IMR-90 (cell line): ENCODE data around the gene KPNA2. TPM values are rescaled to one million over a fixed set of nuclear protein-coding genes. Genes with fewer than 3 reads are reported as not detected.
A peak's percentile ranks its signal among the peaks of the same experiment; 100 is the strongest.

Source experiments
- ATAC-seq: fragments of 200-7000 bp; cut with Tn5 transposase; 2 replicates; pipeline ENCODE4 v1.9.1; 2020; ENCODE audit warnings: low read depth, mild to moderate bottlenecking, moderate library complexity
- BruUV-seq: library from RNA; stranded (reverse); fragments of 400-500 nt; replicated peaks from 2 replicates; lab custom pipeline; 2021; lab: Mats Ljungman, UMichigan
- CTCF ChIA-PET: fragments of 300-600 bp; formaldehyde crosslinking; extraction: SDS; loops from one replicate; lab custom pipeline; 2021; ENCODE audit warnings: antibody characterized with exemption; lab: Yijun Ruan, JAX
- POLR2A ChIA-PET: fragments of 300-600 bp; sonication (Branson Sonifier 250); formaldehyde crosslinking; loops from one replicate; lab custom pipeline; 2022; ENCODE audit warnings: antibody characterized with exemption; ENCODE audit not compliant: unreplicated experiment; lab: Charles Lee
- DNase-seq: peaks from one replicate; pipeline ENCODE4 v3.0.0; 2013
- H2AFZ ChIP-seq: replicated peaks from 2 replicates; pipeline ENCODE3; 2013; ENCODE audit warnings: low read length, mild to moderate bottlenecking; ENCODE audit not compliant: poor library complexity
- H2AK5ac ChIP-seq: 2 replicates; pipeline ENCODE4 v1.6.1; 2013; ENCODE audit warnings: low read depth, low read length, inconsistent platforms
- H2AK9ac ChIP-seq: replicated peaks from 2 replicates; pipeline ENCODE3; 2013; ENCODE audit warnings: mild to moderate bottlenecking, low read depth, low read length, moderate library complexity; ENCODE audit not compliant: poor library complexity
- H2BK120ac ChIP-seq: 2 replicates; pipeline ENCODE4 v1.6.1; 2013; ENCODE audit warnings: low read depth, low read length, inconsistent platforms
- H2BK15ac ChIP-seq: 3 replicates; pipeline ENCODE4 v1.6.1; 2013; ENCODE audit warnings: low read depth, low read length, inconsistent platforms
- H2BK20ac ChIP-seq: 2 replicates; pipeline ENCODE4 v1.6.1; 2013; ENCODE audit warnings: low read depth, mild to moderate bottlenecking, inconsistent platforms, low read length, moderate library complexity
- H2BK5ac ChIP-seq: 2 replicates; pipeline ENCODE4 v1.6.1; 2013; ENCODE audit warnings: mild to moderate bottlenecking, low read depth, low read length, inconsistent platforms; ENCODE audit not compliant: poor library complexity, severe bottlenecking
- H3K14ac ChIP-seq: replicated peaks from 2 replicates; pipeline ENCODE4 v1.6.1; 2013; ENCODE audit warnings: low read depth, low read length, inconsistent platforms
- H3K18ac ChIP-seq: 2 replicates; pipeline ENCODE4 v1.6.1; 2013; ENCODE audit warnings: low read depth, low read length, control low read depth
- H3K23ac ChIP-seq: 2 replicates; pipeline ENCODE4 v1.6.1; 2013; ENCODE audit warnings: low read depth, low read length, inconsistent platforms
- H3K27ac ChIP-seq: 2 replicates; pipeline ENCODE4 v1.5.1; 2013; ENCODE audit warnings: mild to moderate bottlenecking, control low read depth, low read length; ENCODE audit not compliant: insufficient read depth
- H3K27me3 ChIP-seq: 2 replicates; pipeline ENCODE4 v1.6.1; 2013; ENCODE audit warnings: low read length; ENCODE audit not compliant: control insufficient read depth, insufficient read depth
- H3K36me3 ChIP-seq: 2 replicates; pipeline ENCODE4 v1.6.1; 2013; ENCODE audit warnings: low read length, mixed read lengths; ENCODE audit not compliant: control insufficient read depth, insufficient read depth
- H3K4ac ChIP-seq: 2 replicates; pipeline ENCODE4 v1.6.1; 2013; ENCODE audit warnings: low read depth, low read length, inconsistent platforms
- H3K4me1 ChIP-seq: 2 replicates; pipeline ENCODE4 v1.6.1; 2013; ENCODE audit warnings: low read length, mixed read lengths; ENCODE audit not compliant: control insufficient read depth, insufficient read depth
- H3K4me2 ChIP-seq: 2 replicates; pipeline ENCODE4 v1.6.1; 2013; ENCODE audit warnings: low read depth, mild to moderate bottlenecking, control low read depth, low read length, moderate library complexity
- H3K4me3 ChIP-seq: 2 replicates; pipeline ENCODE4 v1.5.1; 2013; ENCODE audit warnings: low read depth, mild to moderate bottlenecking, control low read depth, low read length, moderate library complexity; ENCODE audit not compliant: insufficient read depth
- H3K56ac ChIP-seq: 2 replicates; pipeline ENCODE4 v1.6.1; 2013; ENCODE audit warnings: low read length, inconsistent platforms; ENCODE audit not compliant: insufficient read depth; ENCODE audit errors: extremely low read depth
- H3K79me1 ChIP-seq, 2 experiments: 2 replicates each; pipeline ENCODE4 v1.6.1; 2013; ENCODE audit warnings: low read length in 2 of 2, inconsistent platforms in 1 of 2, low read depth in 1 of 2
- H3K9ac ChIP-seq: 2 replicates; pipeline ENCODE4 v1.6.1; 2013; ENCODE audit warnings: low read depth, low read length, control low read depth
- H3K9me1 ChIP-seq: 2 replicates; pipeline ENCODE4 v1.6.1; 2013; ENCODE audit warnings: low read length, inconsistent platforms; ENCODE audit not compliant: insufficient read depth
- H3K9me3 ChIP-seq: 2 replicates; pipeline ENCODE4 v1.6.1; 2013; ENCODE audit warnings: low read length; ENCODE audit not compliant: control insufficient read depth, insufficient read depth
- H4K20me1 ChIP-seq: 2 replicates; pipeline ENCODE4 v1.6.1; 2013; ENCODE audit warnings: low read length, inconsistent platforms; ENCODE audit not compliant: insufficient read depth
- H4K5ac ChIP-seq: 2 replicates; pipeline ENCODE4 v1.6.1; 2013; ENCODE audit warnings: mild to moderate bottlenecking, low read depth, low read length, control low read depth
- H4K8ac ChIP-seq, 2 experiments: 2 replicates each; pipeline ENCODE4 v1.6.1; 2013; ENCODE audit warnings: low read depth in 2 of 2, low read length in 2 of 2, control low read depth in 1 of 2, inconsistent platforms in 1 of 2
- H4K91ac ChIP-seq: 2 replicates; pipeline ENCODE4 v1.6.1; 2013; ENCODE audit warnings: low read depth, low read length, inconsistent platforms; ENCODE audit not compliant: insufficient read depth
- BHLHE40 ChIP-seq: fragments of 150-350 bp; IDR thresholded peaks from 2 replicates; pipeline ENCODE4 v1.6.1; 2016; ENCODE audit warnings: mild to moderate bottlenecking, low read depth, low read length
- CEBPB ChIP-seq: IDR thresholded peaks from 2 replicates; pipeline ENCODE4 v1.6.1; 2012; ENCODE audit warnings: low read depth, low read length, improper control_type of control experiment
- CHD1 ChIP-seq: IDR thresholded peaks from 2 replicates; pipeline ENCODE4 v1.6.1; 2012; ENCODE audit warnings: low read depth, low read length, improper control_type of control experiment
- ELK1 ChIP-seq: fragments of 150-350 bp; IDR thresholded peaks from 2 replicates; pipeline ENCODE4 v1.6.1; 2016; ENCODE audit warnings: low read depth, mild to moderate bottlenecking, low read length, moderate library complexity, borderline replicate concordance
- FOS ChIP-seq: fragments of 150-350 bp; IDR thresholded peaks from 2 replicates; pipeline ENCODE4 v1.6.1; 2016; ENCODE audit warnings: low read depth, low read length
- MAFK ChIP-seq: IDR thresholded peaks from 2 replicates; pipeline ENCODE4 v1.6.1; 2012; ENCODE audit warnings: low read depth, low read length, improper control_type of control experiment
- MAZ ChIP-seq: IDR thresholded peaks from 2 replicates; pipeline ENCODE4 v1.6.1; 2012; ENCODE audit warnings: low read depth, mild to moderate bottlenecking, low read length, improper control_type of control experiment, moderate library complexity, borderline replicate concordance
- MXI1 ChIP-seq: IDR thresholded peaks from 2 replicates; pipeline ENCODE4 v1.6.1; 2012; ENCODE audit warnings: low read depth, mild to moderate bottlenecking, low read length, moderate library complexity, borderline replicate concordance
- NFE2L2 ChIP-seq: fragments of 150-350 bp; IDR thresholded peaks from 2 replicates; pipeline ENCODE4 v1.6.1; 2016; ENCODE audit warnings: low read depth, mild to moderate bottlenecking, low read length
- POLR2A ChIP-seq: IDR thresholded peaks from 2 replicates; pipeline ENCODE4 v1.6.1; 2012; ENCODE audit warnings: mild to moderate bottlenecking, low read depth, low read length
- RAD21 ChIP-seq: IDR thresholded peaks from 2 replicates; pipeline ENCODE4 v1.6.1; 2012; ENCODE audit warnings: low read length, improper control_type of control experiment
- RCOR1 ChIP-seq: IDR thresholded peaks from 2 replicates; pipeline ENCODE4 v1.6.1; 2012; ENCODE audit warnings: mild to moderate bottlenecking, low read length, improper control_type of control experiment; ENCODE audit not compliant: insufficient replicate concordance
- RFX5 ChIP-seq: IDR thresholded peaks from 2 replicates; pipeline ENCODE4 v1.8.0; 2012; ENCODE audit warnings: low read depth, mild to moderate bottlenecking, low read length, moderate library complexity
- SMC3 ChIP-seq: fragments of 150-350 bp; IDR thresholded peaks from 2 replicates; pipeline ENCODE4 v1.6.1; 2016; ENCODE audit warnings: low read depth, mild to moderate bottlenecking, antibody characterized with exemption, low read length, moderate library complexity
- WGBS, 2 experiments: methylation state at CpG; one replicate each; pipeline versions ENCODE4 v1.1.5 to v1.1.7; 2013; ENCODE audit warnings: missing lambda C conversion rate in 2 of 2; ENCODE audit not compliant: insufficient read length in 1 of 2; ENCODE audit errors: extremely low coverage in 2 of 2; 5-methylcytosine and 5-hydroxymethylcytosine counted together
- dilution Hi-C: fragments of 300-500 bp; cut with HindIII; formaldehyde crosslinking; loops from one replicate; pipeline ENCODE4 v1.14.3; 2018; ENCODE audit warnings: low sequenced_read_pairs; ENCODE audit not compliant: unreplicated experiment
- in situ Hi-C: fragments of 300-500 bp; cut with MboI; formaldehyde crosslinking; loops from 3 replicates; pipeline ENCODE4 v1.14.3; 2019; ENCODE audit warnings: low sequenced_read_pairs, inconsistent platforms, mixed read lengths
- intact Hi-C: fragments of 100-400 bp; cut with micrococcal nuclease; formaldehyde crosslinking; loops from 2 replicates; pipeline ENCODE4 v1.10.0; 2022
- polyA plus RNA-seq, 3 experiments: library from polyadenylated mRNA; depleted of rRNA; stranded (reverse); fragments of >200 nt; gene quantifications; 2 replicates each; pipeline ENCODE4 v1.2.3, GENCODE V29; 2012; ENCODE audit warnings: low replicate concordance in 1 of 3
- total RNA-seq: library from RNA; depleted of rRNA; stranded (reverse); fragments of >200 nt; gene quantifications from 2 replicates; pipeline ENCODE4 v1.2.3, GENCODE V29; 2012
- TF ChIP-seq, protein P1 (sequence below): conservative IDR thresholded peaks from 2 replicates; pipeline ENCODE4 v1.5.1; 2012; ENCODE audit warnings: mild to moderate bottlenecking, low read depth, low read length, improper control_type of control experiment
- TF ChIP-seq, protein P2 (sequence below): fragments of 150-350 bp; IDR thresholded peaks from 2 replicates; pipeline ENCODE4 v1.6.1; 2017; ENCODE audit warnings: mild to moderate bottlenecking, antibody characterized with exemption, low read length, low read depth

The KPNA2 gene
- total and polyA plus RNA-seq, 2 of the 4 experiments (the other 2 are of a cell fraction) = 135 to 262 TPM

DNA sequence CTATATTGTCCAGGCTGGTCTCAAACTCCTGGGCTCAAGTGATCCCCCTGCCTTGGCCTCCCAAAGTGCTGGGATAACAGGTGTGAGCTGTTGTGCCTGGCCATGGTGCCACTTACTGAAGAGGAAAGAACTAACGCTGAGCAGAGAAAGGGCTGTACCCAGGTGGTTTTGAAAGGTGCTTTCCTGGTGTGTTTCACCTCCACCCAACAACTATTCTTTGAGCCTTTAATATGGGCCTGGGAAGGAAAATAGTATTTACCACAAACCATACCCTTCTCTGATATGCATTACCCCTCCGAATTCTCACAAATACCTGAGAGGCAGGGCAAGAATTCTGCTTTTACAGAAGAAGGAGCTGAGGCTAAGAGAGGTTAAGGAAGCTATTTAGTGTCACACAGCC is 24.8 kb downstream of the KPNA2 start:
- Histone ChIP-seq H3K4me3 (no peak overlapping the region), H4K20me1 (no peaks in the 10 kb centered on the region), H3K4ac (no peak overlapping the region), H3K79me1 (no peaks in the 10 kb centered on the region), H3K4me2 (no peak overlapping the region), H4K5ac (no peak overlapping the region), H3K9me3 (no peaks in the 10 kb centered on the region), H3K56ac (no peak overlapping the region), H2BK120ac (no peak overlapping the region), H2AK5ac (no peak overlapping the region), H3K4me1 (peaks cover 7% of the 10 kb centered on the region), H3K9me1 (peaks cover 10% of the 10 kb centered on the region), H2BK5ac (no peak overlapping the region), H2BK15ac (no peak overlapping the region; the same call in 2 of the 3 replicates), H3K9ac (no peak overlapping the region), H3K23ac (no peak overlapping the region), H3K27ac (no peak overlapping the region), H3K27me3 (no peaks in the 10 kb centered on the region), H4K91ac (no peak overlapping the region), H3K14ac (no peak overlapping the region), H2AK9ac (no peak overlapping the region), H3K36me3 (no peaks in the 10 kb centered on the region), H2BK20ac (0 out of 2 replicates have a peak overlapping the region, but pooled peaks have one; percentile 7), H4K8ac (no peak overlapping the region), H2AFZ (no peak overlapping the region), H3K18ac (no peak overlapping the region)
- ChIA-PET POLR2A (no interaction called here), CTCF (interaction anchor here (0.6 kb wide), 1 partner anchor 242 kb away, joined by 3 read pairs; no protein-coding TSS in a partner anchor)
- no CpG with 5 or more reads among the region's 2 CpGs for WGBS, 2 experiments
- dilution Hi-C loops = no loop called here
- no TSS peak for BruUV-seq
- in situ Hi-C loops = no loop called here
- TF ChIP-seq POLR2A (no peak), FOS (no peak), NFE2L2 (no peak), CHD1 (no peak), MAZ (no peak), SMC3 (no peak), MXI1 (no peak), RAD21 (no peak), BHLHE40 (no peak), ELK1 (no peak), RFX5 (no peak), RCOR1 (no peak), MAFK (no peak), CEBPB (no peak)
- TF ChIP-seq, protein P1, sequence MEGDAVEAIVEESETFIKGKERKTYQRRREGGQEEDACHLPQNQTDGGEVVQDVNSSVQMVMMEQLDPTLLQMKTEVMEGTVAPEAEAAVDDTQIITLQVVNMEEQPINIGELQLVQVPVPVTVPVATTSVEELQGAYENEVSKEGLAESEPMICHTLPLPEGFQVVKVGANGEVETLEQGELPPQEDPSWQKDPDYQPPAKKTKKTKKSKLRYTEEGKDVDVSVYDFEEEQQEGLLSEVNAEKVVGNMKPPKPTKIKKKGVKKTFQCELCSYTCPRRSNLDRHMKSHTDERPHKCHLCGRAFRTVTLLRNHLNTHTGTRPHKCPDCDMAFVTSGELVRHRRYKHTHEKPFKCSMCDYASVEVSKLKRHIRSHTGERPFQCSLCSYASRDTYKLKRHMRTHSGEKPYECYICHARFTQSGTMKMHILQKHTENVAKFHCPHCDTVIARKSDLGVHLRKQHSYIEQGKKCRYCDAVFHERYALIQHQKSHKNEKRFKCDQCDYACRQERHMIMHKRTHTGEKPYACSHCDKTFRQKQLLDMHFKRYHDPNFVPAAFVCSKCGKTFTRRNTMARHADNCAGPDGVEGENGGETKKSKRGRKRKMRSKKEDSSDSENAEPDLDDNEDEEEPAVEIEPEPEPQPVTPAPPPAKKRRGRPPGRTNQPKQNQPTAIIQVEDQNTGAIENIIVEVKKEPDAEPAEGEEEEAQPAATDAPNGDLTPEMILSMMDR = no peak
- TF ChIP-seq, protein P2, sequence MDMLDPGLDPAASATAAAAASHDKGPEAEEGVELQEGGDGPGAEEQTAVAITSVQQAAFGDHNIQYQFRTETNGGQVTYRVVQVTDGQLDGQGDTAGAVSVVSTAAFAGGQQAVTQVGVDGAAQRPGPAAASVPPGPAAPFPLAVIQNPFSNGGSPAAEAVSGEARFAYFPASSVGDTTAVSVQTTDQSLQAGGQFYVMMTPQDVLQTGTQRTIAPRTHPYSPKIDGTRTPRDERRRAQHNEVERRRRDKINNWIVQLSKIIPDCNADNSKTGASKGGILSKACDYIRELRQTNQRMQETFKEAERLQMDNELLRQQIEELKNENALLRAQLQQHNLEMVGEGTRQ = no peak
- no peak for DNase-seq
- no peak for ATAC-seq
- intact Hi-C loops = no loop called here
